Stimulated activated CD4-positive, alpha-beta T cell treated with anti-CD3 and anti-CD28 coated beads, Interleukin-2, amount 100 ng/mL, for 4 hours (primary cell): ENCODE results near the gene DPP10.
"Not testable (repeated sequence)": the region's sequence is repeated elsewhere in the genome, so short reads cannot be mapped to it uniquely, and the experiment has no call there.

ENCODE experiments used
- DNase-seq: peaks from one replicate; pipeline ENCODE4 v3.0.0-alpha.2; 2020; ENCODE audit warnings: low read depth

The DPP10 gene

GRCh38 chr2:114968748-114969400, 526.4 kb downstream of the DPP10 start:
- DNase-seq: no peak

GRCh38 chr2:115004321-115004720, 561.9 kb downstream of the DPP10 start:
- not testable (repeated sequence) for DNase-seq

GRCh38 chr2:115011721-115012120, 569.3 kb downstream of the DPP10 start:
- DNase-seq: no peak

DNA sequence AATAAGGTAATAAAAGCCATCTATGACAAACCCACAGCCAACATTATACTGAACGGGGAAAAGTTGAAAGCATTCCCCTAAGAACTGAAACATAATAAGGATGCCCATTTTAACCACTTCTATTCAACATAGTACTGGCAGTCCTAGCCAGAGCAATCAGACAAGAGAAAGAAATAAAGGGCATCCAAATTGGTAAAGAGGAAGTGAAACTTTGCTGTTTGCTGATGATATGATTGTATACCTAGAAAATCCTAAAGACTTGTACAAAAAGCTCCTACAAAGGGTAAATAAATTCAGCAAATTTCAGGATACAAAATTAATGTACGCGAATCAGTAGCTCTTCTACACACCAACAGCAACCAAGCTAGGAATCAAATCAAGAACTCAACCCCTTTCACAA, 579.6 kb downstream of the DPP10 start:
- DNase-seq: not testable (repeated sequence)

- no peak for DNase-seq
These were observed 592.4 kb downstream of the DPP10 start for GRCh38 chr2:115034801-115035200.

DNA sequence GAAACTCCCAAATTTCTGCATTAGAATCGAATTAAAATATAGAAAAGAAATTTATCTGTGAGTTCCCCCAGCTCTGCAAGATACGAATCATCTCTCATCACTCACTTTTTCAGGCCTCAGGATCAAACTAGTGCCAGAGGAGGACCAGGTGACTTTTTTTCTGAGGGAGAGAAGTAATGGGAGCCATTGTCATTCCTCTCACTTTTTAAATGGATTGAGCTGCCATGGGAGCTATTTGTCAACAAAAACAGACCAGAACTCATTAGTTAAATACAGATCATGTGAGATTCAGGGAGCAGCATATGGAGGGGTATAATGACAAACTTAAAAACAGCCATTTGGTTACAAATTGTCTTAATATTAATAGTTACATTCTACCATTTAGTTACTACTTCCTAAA, 594.4 kb downstream of the DPP10 start:
- DNase-seq: no peak

- no peak for DNase-seq
These were observed 615.0 kb downstream of the DPP10 start for GRCh38 chr2:115057473-115057872.

GRCh38 chr2:115070002-115070401, 627.6 kb downstream of the DPP10 start:
- no peak for DNase-seq

DNA sequence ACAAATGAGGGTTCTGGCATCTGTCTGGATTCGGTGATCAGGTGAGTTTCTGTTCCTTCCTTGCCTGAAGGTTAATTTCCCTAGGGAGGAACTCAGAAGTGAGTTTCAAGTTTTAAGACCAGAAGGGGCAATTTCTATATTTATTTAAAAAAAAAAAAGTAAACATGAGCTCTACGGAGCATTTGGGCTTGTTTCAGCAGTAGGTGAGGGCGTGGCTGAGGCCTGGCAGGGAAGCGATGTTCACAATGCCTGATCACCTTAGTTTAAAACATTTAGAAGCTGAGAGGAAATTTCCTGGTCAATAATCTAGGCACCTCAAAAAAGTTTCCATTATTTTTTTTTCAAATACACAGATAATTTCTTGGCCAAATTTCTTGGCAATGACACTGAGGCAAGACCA, 629.1 kb downstream of the DPP10 start:
- DNase-seq: no peak

- no peak for DNase-seq
These were observed 633.4 kb downstream of the DPP10 start for GRCh38 chr2:115075800-115076199.

- DNase-seq: no peak
These were observed 635.2 kb downstream of the DPP10 start for GRCh38 chr2:115077626-115078025.

DNA sequence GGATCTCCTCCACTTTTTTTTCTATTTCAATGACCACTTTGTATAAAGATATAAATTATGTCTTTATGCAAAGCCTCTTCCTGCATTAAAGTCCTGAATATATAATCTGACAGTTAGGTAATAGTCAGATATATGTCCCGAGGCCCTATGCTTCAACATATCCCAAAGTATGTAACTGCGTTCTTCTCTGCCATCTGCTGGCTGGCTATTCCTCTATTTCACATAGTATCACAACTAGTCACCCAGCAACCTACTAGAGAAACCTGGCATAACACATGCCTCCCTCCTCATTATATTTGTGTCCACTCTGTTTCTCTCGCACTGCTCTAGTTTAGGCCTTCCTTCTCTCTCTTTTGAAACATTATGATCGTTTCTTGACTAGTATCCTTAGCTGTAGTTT, 640.8 kb downstream of the DPP10 start:
- no peak for DNase-seq

- DNase-seq: no peak
These were observed 641.3 kb downstream of the DPP10 start for GRCh38 chr2:115083711-115084110.

DNA sequence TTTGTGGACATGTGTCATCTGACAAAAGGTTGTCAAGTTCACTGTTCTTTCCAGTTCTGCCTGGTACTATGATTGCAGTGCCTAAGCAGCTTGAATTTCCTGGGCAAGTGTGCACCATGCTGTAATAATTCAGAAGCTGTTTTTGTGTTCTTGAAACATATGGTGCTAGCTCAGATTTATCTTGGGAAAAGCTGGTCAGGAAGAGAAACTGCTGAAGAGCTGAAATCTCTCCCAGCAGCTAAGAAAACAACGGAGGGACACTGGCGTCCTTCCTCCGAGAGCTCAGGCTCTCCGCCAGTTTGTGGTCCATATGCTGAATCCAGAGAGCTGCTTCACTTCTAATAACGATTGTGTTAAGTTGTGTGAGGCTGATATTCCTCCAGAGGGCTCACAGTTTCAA, 642.0 kb downstream of the DPP10 start:
- DNase-seq: no peak

DNA sequence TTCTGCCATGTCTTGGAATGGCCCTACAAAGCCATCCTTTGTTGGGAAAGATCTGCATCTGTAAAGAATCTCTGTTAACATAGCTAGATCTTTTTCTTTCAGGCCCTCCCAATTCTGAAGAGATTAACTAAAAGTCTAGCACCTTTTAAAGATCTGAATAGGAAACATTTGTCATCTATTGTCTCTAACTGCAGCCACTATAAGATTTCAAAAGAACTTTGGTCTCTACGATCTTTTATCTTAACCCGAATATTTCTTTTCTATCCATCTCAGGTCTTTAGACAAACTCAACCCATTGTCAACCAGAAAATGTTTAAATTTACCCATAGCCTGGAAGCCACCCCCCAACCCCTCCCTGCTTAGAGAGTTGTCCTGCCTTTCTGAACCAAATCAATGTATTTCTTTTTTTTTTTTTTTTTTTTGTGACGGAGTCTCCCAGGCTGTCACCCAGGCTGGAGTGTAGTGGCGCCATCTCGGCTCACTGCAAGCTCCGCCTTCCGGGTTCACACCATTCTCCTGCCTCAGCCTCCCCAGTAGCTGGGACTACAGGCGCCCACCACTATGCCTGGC, 643.7 kb downstream of the DPP10 start:
- not testable (repeated sequence) for DNase-seq

DNA sequence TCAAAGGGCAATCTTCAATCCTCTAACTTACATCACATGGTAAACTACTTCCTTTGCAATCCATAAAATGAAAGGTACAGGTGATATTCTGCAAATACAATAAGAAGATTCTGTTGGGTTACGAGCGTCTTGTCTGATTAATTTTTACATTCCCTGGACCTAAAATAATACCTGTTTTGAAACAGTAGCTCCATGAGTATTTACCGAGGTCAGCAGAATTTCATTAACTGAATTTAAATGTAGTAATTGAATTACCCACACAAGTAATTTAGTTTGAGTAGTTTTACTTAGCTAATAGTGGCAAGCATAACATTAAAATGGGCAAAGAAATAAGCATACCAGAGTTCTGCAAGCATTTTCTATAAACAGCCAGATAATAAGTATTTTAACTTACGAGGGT, 652.0 kb downstream of the DPP10 start:
- no peak for DNase-seq

- no peak for DNase-seq
These were observed 663.5 kb downstream of the DPP10 start for GRCh38 chr2:115105966-115106365.

DNA sequence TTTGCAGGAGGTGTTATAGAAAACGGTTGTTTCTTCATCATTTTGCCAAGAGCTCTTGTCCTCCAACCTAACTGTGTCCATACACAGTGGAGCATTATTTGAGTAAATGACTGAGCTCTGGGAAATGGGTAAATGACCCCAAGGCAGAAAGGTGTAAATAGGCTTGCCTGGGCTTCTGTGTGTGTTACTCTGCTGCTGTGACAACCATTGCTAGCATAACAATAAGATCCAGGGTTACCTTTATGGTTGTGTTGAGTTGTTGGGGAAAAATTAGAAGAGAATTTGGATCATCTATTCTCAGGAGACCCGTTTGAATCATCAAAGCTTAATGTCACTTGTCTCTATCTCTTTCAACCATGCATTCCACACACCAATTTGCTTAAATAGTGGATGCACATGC, 672.7 kb downstream of the DPP10 start:
- DNase-seq: no peak

GRCh38 chr2:115118306-115118705, 675.9 kb downstream of the DPP10 start:
- DNase-seq: no peak

- no peak for DNase-seq
These were observed 676.6 kb downstream of the DPP10 start for GRCh38 chr2:115119086-115119485.

GRCh38 chr2:115122701-115123100, 680.3 kb downstream of the DPP10 start:
- no peak for DNase-seq

DNA sequence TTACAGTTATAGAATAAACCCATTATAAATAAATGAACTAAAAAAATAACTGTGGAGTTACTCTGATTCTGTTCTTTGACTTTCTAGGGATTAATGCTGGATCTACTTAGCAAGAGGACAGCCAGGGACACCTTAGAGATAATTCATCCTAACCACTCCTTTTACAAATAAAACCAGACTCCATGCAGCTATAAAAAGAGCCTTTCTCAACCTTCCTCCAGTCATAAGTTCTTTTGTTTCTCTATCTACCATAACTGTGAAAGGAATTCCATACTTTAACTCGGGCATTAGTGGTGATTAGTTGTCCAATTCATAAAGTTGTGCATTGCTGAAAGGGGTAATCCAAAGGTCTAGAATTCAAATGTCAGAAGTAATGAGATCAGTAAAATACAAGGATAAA, 682.4 kb downstream of the DPP10 start:
- DNase-seq: no peak

GRCh38 chr2:115129536-115129935, 687.1 kb downstream of the DPP10 start:
- DNase-seq: no peak

- DNase-seq: no peak
These were observed 718.2 kb downstream of the DPP10 start for GRCh38 chr2:115160531-115161080.
